ENCODE measurements around the gene KRTAP29-1. TPM values are rescaled to one million over a fixed set of nuclear protein-coding genes. Genes with fewer than 3 reads are reported as not detected.

The KRTAP29-1 gene
- total and polyA plus RNA-seq, 9 donors = not detected

GRCh38 chr17:41345992-41346391, 43.3 kb upstream of the KRTAP29-1 start:
- H3K27me3 ChIP-seq = no peaks in the 10 kb centered on the region
- no peaks in the 10 kb centered on the region for H3K4me1 ChIP-seq (ENCODE audit: insufficient read depth)
- H3K36me3 ChIP-seq = no peaks in the 10 kb centered on the region
- 93 to 95% (median 95%) methylated on average over 3 of the region's 3 CpGs for WGBS, 3 donors
- intact Hi-C loops (cut with DNase I) = no loop called here
- H3K9me3 ChIP-seq = no peaks in the 10 kb centered on the region
- no peak overlapping the region for H3K4me3 ChIP-seq
- TF ChIP-seq CTCF (IDR thresholded peaks at IDR 0.05) (no peak), POLR2A (IDR thresholded peaks at IDR 0.05) (no peak), EP300 (IDR thresholded peaks at IDR 0.05) (no peak)
- no peak for DNase-seq
- no peak overlapping the region for H3K27ac ChIP-seq

GRCh38 chr17:41343029-41343428, 40.4 kb upstream of the KRTAP29-1 start:
- no peaks in the 10 kb centered on the region for H3K4me1 ChIP-seq (ENCODE audit: insufficient read depth)
- intact Hi-C loops (cut with DNase I) = no loop called here
- no peak overlapping the region for H3K27ac ChIP-seq
- no peak for DNase-seq
- TF ChIP-seq CTCF (IDR thresholded peaks at IDR 0.05) (no peak), POLR2A (IDR thresholded peaks at IDR 0.05) (no peak), EP300 (IDR thresholded peaks at IDR 0.05) (no peak)
- no peaks in the 10 kb centered on the region for H3K9me3 ChIP-seq
- no peaks in the 10 kb centered on the region for H3K36me3 ChIP-seq
- WGBS, 3 donors = 15 to 23% (median 16%) methylated on average over 3 of the region's 3 CpGs
- H3K27me3 ChIP-seq = no peaks in the 10 kb centered on the region
- H3K4me3 ChIP-seq = no peak overlapping the region

GRCh38 chr17:41340934-41341861, 38.5 kb upstream of the KRTAP29-1 start:
- H3K27me3 ChIP-seq = no peaks in the 10 kb centered on the region
- no peaks in the 10 kb centered on the region for H3K36me3 ChIP-seq
- WGBS, 3 donors = 79 to 83% (median 80%) methylated on average over 7 of the region's 7 CpGs
- H3K4me1 ChIP-seq (ENCODE audit: insufficient read depth) = no peaks in the 10 kb centered on the region
- no peak overlapping the region for H3K27ac ChIP-seq
- intact Hi-C loops (cut with DNase I) = no loop called here
- no peak overlapping the region for H3K4me3 ChIP-seq
- no peak for DNase-seq
- no peaks in the 10 kb centered on the region for H3K9me3 ChIP-seq
- no peak for TF ChIP-seq CTCF (IDR thresholded peaks at IDR 0.05)
- TF ChIP-seq POLR2A (IDR thresholded peaks at IDR 0.05) = no peak
- no peak for TF ChIP-seq EP300 (IDR thresholded peaks at IDR 0.05)

- intact Hi-C loops (cut with DNase I) = no loop called here
Measured at GRCh38 chr17:41340494-41340893, 37.8 kb upstream of the KRTAP29-1 start.

More at GRCh38 chr17:41340494-41340893, 37.8 kb upstream of the KRTAP29-1 start:
- no peak for DNase-seq
- Histone ChIP-seq H3K36me3 (no peaks in the 10 kb centered on the region), H3K4me3 (no peak overlapping the region), H3K4me1 (ENCODE audit: insufficient read depth) (no peaks in the 10 kb centered on the region), H3K9me3 (no peaks in the 10 kb centered on the region), H3K27ac (no peak overlapping the region), H3K27me3 (no peaks in the 10 kb centered on the region)
- 55 to 62% (median 56%) methylated on average over 3 of the region's 3 CpGs for WGBS, 3 donors
- TF ChIP-seq POLR2A (IDR thresholded peaks at IDR 0.05) = no peak
- no peak for TF ChIP-seq EP300 (IDR thresholded peaks at IDR 0.05)
- TF ChIP-seq CTCF (IDR thresholded peaks at IDR 0.05) = no peak

Data from ovary (tissue), 9 donors.